GM21737 (cell line): ENCODE results near the gene DNAJB8.

Experiments
- ATAC-seq: cut with Tn5 transposase; IDR thresholded peaks from one replicate; pipeline ENCODE4 v1.9.1; 2021; ENCODE audit warnings: mild to moderate bottlenecking, moderate library complexity; ENCODE audit not compliant: unreplicated experiment

The DNAJB8 gene

DNA sequence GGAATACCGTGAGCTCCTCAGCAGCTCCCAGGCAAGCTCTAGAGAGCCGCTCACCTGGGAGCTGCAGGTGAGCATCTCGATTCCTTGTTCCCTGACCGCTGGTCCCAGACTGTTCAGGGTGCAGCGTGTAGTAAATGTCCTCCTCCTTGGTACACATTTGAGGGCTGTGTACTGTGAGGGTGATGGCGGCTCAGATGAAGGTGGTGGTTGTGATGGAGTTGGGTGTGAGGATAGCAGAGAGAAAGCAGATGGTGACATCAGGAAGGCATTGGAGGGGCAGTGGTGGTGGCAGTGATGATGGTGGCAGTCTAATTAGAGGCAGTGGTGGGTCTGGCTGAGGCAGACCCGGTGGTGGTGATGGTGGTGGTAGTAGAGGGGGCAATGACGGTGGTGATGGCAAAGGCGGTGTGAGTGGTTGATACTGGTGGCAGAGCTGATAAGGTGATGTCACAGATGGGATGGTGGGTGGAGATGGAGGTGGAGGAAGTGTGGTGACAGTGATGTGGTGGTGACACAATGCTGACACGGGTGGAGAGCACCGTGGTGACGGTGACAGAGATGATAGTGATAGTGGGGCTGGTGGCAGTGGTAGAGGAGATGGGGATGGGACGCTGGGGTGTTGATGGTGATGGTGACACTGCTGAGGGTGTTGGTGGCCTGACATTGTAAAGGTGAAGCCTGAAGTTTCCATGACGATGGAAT lies at the start of gene DNAJB8:
TSS of gene DNAJB8 (minus strand) at position 51 of the 702 bp plus-strand sequence. CDS start 3,645 bp downstream, outside the sequence.
- no peak for ATAC-seq

DNA sequence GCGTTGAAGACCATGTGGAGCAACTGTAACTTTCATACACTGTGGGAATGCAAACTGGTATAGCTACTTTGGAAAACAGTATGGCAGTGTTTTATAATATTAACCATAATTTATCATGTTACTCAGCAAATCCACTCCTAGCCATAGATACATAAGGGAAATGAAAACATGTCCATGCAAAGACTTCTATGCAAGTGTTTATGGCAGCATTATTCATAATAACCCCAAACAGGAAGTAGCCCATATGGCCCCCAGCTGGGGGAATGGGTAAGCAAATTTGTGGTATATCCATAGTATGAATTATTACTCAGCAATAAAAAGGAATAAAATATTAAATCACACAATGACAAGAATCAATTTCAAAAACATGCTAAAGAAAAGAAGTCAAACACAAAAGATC lies 49.3 kb upstream of the DNAJB8 start:
- ATAC-seq: no peak

DNA sequence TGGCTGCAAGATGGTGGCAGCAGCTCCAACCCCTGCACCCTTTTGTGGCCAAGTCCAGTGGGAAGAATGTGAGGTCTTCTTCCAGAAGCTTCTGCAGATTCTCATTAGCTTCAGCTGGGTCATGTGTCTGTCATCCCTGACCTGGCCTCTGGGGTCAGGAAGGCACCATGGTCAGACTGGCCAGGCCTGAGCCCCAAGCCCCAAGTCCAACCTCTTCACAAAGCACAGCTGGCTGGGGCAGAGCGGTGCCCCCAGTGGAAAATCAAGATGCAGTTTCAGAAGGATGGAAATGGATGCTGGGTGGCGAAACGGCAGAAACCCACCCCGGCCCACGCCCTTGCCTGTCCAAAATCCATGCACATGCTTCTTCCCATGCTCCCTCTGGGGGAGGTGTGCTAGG lies 42.2 kb upstream of the DNAJB8 start:
- no peak for ATAC-seq

DNA sequence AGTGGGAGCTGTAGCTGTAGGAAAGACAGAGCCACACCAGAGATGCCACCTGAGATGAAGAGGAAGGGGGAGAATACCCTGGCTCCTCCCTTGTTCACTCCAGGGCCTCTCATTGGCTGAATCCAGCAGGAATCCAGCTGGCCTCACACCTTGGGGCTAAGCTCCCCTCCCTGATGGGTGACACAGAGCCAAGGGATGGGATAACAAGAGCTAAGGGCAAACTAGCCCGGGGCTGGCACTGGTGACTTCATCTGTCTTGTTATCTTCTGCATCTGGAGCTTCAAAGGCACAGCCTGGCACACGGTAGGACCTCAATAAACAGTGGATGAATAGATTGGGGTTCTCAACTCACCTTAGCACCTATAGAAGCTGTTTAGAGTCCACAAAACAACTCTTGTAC lies 40.1 kb upstream of the DNAJB8 start:
- ATAC-seq: no peak

DNA sequence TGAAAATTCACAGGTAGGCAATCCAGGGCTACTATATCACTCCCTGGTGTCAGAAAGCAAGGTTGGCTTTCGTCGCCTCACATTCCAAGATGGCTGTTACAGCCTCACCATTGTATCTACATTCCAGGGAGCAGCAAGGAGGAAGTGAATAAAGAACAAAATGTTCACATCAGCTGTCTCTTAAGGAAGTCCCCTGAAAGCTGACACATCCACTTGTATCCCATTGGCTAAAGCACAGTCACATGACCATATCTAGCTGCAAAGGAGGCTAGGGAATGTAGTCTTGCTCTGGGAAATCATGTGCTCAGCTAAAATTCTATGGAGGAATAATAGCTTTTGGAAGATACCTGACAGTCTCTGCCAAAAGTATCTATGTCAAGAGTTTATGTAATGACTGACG lies 39.1 kb upstream of the DNAJB8 start:
- no peak for ATAC-seq

DNA sequence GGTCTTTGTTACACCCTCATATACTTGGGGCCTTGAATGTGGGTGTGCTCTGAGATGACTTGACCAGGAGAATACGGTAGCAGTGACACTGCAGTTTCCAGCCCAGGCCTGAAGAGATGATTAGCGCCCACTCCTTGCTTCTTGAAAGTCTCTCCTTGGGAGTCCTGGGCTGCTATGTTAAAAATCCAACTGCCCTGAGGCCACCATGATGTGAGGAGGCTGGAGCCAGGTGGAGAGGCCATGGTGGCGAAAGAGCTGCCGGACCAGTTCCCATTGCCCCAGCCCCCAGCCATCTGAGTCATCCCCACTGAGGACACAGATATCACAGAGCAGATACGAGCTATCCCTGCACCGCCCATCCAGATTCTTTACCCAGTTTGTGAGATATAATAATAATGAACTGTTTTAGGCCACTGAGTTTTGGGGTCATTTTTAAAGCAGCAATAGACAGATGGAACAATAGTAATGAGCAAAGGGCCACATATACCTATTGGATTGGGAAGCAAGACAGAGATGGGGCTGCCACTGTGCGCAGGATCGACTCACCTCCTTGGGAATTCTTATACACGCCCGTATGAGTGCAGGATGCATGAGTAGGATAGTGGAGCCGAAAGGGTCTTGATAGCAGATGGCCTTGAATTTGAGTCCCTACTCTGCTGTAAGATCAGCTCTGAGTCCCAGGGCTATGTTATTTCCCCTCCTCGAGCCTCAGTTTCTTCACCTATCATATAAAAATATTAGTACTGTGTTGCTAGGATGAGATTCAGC lies 38.5 kb upstream of the DNAJB8 start:
- no peak for ATAC-seq

DNA sequence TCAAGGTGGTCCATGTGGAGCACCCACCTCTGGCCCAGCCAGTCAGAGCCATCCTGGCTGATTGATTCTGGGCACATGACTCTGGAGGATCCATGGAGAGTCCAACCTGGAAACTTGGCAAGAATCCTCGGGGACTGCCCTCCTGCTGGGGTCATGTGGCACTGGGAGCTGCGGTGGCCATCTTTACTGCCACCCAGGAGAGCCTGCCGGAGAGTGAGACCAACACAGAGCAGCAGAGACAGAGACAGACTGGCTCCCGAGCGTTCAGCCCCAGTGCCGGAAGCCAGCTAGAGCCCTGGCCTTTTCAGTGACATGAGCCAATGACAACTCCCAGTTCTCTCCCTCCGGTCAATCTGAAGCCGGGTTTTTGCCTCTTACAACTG lies 37.8 kb upstream of the DNAJB8 start:
- no peak for ATAC-seq

DNA sequence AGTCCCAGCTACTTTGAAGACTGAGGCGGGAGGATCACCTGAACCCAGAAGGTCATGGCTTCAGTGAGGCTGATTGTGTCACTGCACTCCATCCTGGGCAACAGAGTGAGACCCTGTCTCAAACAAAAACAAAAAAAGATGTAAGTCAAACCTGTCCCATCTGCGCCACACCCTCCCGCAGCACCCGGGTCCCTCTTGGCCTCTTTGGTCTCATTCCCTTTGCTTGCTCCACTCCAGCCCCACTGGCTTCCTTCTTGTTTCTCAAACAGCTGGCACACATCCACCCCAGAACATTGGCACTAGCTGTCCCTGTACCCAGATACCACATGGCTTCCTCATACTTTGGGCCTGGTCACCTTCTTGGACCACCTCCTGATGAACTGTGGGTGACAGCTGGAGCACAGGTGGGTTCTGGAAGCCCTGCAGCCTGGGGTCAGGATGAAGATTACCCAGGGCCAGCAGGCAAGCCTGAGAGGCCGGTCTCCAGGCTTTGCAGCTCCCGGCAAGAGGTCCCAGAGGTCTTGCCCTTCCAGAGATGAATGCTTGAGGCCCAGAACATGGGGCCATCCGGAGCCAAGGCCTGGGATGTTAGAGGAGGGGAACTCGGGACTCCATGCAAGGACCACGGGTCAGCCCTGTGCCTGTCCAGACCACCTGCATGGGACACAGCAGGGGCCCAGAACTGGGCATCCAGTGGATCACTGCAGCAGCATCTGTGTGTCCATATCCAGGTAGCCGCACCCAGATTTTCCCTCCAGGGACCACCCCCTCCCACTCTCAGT lies 37.3 kb upstream of the DNAJB8 start:
- no peak for ATAC-seq

DNA sequence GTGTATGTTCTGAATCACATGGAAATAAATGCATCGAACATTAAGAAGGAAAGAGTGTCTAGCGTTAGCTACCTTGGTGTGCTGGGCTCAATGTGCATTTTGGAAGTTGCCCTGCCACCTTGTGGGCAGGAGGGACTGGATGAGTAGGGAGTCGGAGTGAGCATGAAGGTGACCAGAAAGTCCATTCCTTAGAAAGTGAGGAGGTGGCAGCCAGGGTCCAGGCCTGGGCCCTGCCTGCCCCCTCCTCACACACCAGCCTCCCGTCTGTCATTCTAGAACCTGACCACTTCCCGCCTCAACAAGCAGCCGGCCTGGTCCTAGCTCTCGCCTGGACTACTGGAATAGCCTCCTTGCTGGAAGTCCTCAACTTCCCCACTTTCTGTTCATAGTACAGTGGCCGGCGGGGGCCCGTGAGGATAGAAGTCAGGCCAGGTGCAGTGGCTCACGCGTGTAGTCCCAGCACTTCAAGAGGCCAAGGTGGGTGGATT lies 36.5 kb upstream of the DNAJB8 start:
- ATAC-seq: no peak

DNA sequence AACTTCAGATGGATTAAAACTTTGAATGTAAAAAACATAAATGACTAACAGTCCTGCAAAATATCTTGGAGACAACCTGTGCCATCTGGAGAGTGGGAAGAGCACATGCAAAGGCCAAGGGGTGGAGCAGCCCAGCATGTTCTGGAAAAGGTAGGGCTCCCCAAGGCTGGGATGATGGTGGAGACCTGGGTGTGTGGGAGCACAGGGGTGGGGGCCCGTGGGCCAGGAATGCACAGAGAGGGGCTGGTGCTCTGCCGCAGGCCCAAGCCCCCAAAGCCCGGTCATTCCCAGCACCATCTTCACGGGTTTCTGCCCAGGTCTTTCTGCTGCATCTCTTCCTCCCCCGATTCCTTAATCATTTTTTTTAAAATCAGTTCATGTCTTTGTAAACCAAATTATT lies 36.0 kb upstream of the DNAJB8 start:
- no peak for ATAC-seq

DNA sequence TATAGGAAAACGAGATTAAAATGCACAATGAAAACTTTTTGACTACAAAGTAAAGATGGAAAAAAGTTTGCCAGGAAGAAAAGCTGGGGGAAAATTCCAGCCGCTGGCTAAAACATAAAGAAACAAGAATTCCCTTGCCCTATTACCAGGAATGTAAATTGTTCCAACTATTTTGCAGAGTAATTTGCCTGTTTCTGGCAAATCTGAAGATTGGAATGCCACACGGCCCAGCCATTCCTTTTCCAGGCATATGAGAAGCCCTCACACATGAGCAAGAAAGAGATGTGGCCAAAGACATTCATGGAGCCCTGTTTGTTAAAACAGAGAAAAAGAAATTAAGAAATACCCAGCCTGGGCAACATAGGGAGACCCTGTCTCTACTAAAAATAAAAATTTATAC lies 34.7 kb upstream of the DNAJB8 start:
- no peak for ATAC-seq

DNA sequence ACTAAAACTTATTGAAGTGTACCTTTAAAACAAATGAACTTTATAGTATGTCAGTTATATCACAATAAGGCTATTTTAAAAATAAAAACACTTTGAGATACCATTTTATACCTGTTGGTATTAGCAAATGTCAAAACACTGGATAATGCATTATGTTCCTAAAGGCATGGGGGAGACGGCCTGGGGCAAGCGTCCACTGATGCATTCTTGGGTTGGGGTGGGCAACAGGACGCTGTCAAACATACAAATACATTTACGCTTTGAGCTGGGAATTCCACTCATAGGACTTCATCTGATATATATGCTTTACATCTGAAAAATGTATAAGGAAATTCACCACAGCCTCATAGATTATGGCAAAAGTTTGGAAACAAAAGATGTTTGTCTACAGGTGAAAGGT lies 33.9 kb upstream of the DNAJB8 start:
- no peak for ATAC-seq

DNA sequence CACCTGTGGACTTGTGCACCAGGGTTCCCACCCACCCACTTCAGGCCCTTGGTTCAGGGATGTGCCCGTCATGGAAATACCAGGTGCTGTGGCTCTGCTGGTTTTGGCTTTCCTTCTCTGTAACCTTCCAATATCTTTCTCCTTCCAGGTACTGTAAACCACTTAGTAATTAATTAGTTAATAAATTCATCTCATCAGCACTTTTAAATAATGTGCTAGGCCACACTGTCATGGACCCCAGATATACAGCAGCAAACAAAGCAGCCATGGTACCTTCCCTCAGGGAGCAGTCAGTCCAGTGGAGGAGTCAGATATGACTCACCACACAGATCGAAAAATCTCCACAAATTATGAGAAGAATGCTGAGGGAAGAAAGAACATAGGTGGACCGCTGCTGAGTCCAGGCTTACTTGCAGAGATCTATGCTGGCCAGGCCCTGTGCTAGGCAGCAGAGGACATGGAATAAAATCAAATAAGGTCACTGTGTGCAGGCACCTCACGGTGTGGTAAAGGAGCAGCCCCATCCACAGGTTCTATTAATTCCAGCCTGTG lies 33.1 kb upstream of the DNAJB8 start:
- ATAC-seq: no peak

DNA sequence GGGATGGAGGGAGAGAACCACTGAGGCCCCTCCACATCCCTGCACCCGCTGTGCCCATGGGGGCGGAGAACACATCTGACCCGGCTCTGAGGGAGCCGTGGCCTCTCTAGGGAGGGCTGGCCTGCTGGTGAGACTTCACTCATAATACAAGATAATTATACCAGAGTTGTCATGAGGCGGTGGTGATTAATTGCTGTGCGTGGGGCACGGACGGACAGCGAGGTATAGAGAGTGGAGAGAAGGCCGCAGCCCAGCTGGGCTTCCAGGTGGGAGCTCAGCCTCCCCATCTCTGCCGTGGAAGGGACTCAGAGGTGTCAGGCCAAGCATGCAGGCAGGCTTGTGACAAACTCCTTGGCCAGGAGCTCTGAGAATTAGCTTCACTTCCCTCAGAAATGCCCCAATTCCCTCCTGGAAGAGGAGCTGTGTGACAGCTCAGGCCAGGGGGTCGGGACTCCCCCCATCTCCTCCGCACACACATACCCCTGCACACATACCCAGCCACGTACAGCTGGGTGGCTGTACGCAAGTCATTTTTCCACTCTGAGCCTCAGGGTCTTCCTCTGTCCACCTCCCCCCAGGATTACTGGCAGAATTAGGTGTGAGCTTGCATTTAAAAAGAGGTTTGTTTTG lies 32.3 kb upstream of the DNAJB8 start:
- no peak for ATAC-seq

DNA sequence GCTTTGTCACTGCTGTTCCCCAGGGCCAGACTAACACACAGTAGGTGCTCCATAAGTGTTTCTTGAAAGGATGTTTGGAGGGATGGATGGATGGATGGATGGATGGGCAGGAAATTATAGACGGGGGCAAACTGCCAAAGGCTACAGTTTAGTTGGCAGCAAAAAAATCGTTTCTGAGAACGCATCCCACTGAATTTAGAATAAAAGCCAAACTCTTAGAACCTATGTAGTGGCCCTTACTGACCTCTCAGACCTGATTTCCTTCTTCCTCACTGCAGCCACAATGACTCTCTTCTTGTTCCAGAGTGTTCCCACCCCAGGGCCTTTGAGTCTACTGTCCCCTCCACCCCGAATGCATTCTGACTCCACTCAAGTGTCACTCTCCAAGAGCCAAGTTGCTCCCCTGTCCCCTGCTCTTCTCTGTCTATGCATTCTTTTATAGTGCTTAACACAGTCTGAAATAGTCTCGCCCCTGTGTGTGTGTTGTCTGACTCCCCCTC lies 31.5 kb upstream of the DNAJB8 start:
- ATAC-seq: no peak

DNA sequence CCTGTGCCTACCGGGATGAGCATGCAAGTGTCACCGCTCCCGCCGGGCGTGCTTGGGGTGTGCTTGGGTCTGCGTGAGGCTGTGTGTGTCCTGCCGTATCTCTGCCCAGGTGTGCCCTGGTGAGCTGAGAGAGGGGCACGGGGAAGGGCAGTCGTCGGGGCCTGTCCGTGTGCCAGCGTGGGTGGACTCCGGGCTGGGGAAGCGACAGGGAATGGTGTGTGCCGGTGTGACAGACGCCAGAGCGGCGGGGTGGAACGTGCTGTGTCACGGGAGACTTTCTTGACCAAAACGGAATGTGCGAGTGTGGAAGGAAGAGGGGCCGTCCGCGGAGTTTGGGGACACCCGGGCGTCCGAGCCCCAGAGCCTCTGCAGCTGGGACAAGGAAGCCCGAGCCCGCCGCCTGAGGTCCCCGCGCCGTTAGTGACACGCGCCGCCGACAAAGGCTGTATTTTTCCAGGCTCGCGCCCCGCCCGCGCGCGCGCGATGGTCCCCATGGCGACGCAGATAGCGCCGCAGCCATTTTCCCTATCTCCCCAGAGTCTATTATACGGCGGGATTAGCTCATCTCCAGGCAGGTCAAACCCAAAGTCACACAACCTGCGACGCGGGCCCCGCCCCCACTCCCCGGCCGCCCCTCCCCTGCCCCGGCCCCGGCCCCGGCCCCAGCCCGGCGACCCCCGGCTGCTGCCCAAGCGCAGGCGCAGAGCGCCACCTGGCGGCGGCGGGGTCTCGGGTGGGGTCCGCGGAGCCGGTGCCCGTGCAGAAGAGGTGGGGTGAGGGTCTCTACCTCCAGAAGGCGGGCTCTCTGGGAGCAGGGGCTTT lies 30.8 kb upstream of the DNAJB8 start:
- ATAC-seq: no peak

DNA sequence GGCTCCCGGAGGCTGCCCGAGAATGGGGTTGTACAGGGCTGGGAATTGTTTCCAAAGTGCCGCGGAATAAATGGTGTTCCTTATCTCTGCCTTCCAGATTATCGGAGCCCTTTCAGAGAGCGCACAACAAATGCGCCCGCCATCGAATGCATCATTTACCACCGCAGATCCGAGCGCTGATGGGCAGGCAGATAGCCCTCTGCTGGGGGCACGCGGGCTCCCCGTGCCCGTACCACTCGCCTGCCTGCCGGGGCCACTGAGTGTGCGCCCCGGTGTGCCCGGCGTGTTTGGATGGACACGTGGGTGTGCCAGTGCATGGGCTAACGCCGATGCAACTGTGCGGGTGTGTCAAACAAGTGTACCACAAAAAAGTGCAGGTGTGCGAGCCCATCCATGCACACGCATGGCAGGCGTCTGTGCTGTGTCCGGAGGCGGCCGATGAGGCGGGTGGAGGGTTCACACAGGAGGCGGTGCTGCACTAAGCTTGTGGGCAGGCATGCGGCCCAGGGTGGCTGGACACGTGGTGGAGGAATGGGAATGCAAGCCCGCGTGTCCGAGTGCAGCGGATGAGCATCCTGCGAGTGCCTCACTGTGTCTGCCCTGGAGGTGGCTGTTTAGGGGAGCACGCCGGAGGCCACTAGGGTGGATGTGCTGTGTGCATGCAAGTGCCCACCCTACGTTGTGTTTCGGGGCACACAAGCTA lies 30.1 kb upstream of the DNAJB8 start:
- ATAC-seq: no peak

DNA sequence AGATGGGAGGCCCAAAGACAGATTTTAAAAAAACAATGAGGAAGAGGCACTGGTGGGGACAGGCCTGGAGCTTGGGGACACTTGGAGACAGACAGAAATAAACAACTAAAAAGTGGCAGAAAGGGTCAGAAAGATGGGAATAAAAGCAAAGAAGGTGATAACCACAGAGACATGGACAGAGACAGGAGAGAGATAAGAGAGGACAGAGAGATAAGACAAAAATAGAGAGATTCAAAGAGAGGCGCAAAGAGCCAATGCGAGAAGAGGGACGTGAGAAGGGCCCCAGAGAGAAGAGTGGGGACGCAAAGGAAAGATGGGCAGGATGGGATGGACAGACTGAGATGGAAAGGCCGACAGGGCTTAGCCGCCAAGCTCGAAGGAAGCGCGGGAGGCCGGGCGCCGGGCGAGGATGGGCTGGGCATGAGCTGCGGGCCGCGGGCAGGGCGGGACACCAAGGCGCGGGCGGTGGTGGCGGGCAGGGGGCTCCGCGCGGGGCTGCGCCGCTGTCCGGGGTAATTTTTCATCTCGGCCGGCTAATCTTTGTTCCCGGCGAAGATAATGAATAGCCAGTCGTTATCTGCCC lies 29.4 kb upstream of the DNAJB8 start:
- no peak for ATAC-seq

DNA sequence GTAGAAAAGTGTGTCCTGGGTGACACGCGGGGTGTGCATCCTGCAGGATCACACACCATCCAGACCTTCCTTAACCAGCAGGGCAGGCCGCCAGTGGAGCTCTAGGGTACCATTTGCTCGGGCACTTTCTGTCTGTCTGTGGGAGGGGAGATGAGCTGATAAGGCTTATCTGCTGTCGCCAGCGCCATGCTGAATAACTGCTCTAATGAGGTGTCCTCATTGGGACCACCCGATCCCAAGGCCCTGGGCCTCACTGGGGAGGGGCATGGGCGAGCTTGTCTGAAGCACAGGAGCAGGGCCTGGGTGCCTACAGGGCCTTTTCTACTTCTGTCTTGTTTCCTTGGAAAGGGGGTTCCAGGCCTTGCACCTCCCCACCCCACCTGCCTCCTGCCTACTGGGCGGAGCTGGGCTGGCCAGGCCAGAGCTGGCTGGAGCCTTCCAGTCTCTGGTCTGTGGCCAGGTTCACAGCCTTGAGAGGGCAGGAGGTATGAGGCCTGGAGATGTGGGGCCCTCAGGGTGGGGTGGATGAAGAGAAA lies 28.8 kb upstream of the DNAJB8 start:
- no peak for ATAC-seq
